IMR-90 (cell line): Measurements from ENCODE around the gene RANBP6. TPM values are rescaled to one million over a fixed set of nuclear protein-coding genes. Genes with fewer than 3 reads are reported as not detected.
"Not testable (repeated sequence)": the region's sequence is repeated elsewhere in the genome, so short reads cannot be mapped to it uniquely, and the experiment has no call there.

Source experiments
- ATAC-seq: fragments of 200-7000 bp; cut with Tn5 transposase; 2 replicates; pipeline ENCODE4 v1.9.1; 2020; ENCODE audit warnings: low read depth, mild to moderate bottlenecking, moderate library complexity
- BruUV-seq: library from RNA; stranded (reverse); fragments of 400-500 nt; replicated peaks from 2 replicates; lab custom pipeline; 2021; lab: Mats Ljungman, UMichigan
- CTCF ChIA-PET: fragments of 300-600 bp; formaldehyde crosslinking; extraction: SDS; loops from one replicate; lab custom pipeline; 2021; ENCODE audit warnings: antibody characterized with exemption; lab: Yijun Ruan, JAX
- POLR2A ChIA-PET: fragments of 300-600 bp; sonication (Branson Sonifier 250); formaldehyde crosslinking; loops from one replicate; lab custom pipeline; 2022; ENCODE audit warnings: antibody characterized with exemption; ENCODE audit not compliant: unreplicated experiment; lab: Charles Lee
- DNase-seq: peaks from one replicate; pipeline ENCODE4 v3.0.0; 2013
- H2AFZ ChIP-seq: replicated peaks from 2 replicates; pipeline ENCODE3; 2013; ENCODE audit warnings: low read length, mild to moderate bottlenecking; ENCODE audit not compliant: poor library complexity
- H2AK5ac ChIP-seq: 2 replicates; pipeline ENCODE4 v1.6.1; 2013; ENCODE audit warnings: low read depth, low read length, inconsistent platforms
- H2AK9ac ChIP-seq: replicated peaks from 2 replicates; pipeline ENCODE3; 2013; ENCODE audit warnings: mild to moderate bottlenecking, low read depth, low read length, moderate library complexity; ENCODE audit not compliant: poor library complexity
- H2BK120ac ChIP-seq: 2 replicates; pipeline ENCODE4 v1.6.1; 2013; ENCODE audit warnings: low read depth, low read length, inconsistent platforms
- H2BK15ac ChIP-seq: 3 replicates; pipeline ENCODE4 v1.6.1; 2013; ENCODE audit warnings: low read depth, low read length, inconsistent platforms
- H2BK20ac ChIP-seq: 2 replicates; pipeline ENCODE4 v1.6.1; 2013; ENCODE audit warnings: low read depth, mild to moderate bottlenecking, inconsistent platforms, low read length, moderate library complexity
- H2BK5ac ChIP-seq: 2 replicates; pipeline ENCODE4 v1.6.1; 2013; ENCODE audit warnings: mild to moderate bottlenecking, low read depth, low read length, inconsistent platforms; ENCODE audit not compliant: poor library complexity, severe bottlenecking
- H3K14ac ChIP-seq: replicated peaks from 2 replicates; pipeline ENCODE4 v1.6.1; 2013; ENCODE audit warnings: low read depth, low read length, inconsistent platforms
- H3K18ac ChIP-seq: 2 replicates; pipeline ENCODE4 v1.6.1; 2013; ENCODE audit warnings: low read depth, low read length, control low read depth
- H3K23ac ChIP-seq: 2 replicates; pipeline ENCODE4 v1.6.1; 2013; ENCODE audit warnings: low read depth, low read length, inconsistent platforms
- H3K27ac ChIP-seq: 2 replicates; pipeline ENCODE4 v1.5.1; 2013; ENCODE audit warnings: mild to moderate bottlenecking, control low read depth, low read length; ENCODE audit not compliant: insufficient read depth
- H3K27me3 ChIP-seq: 2 replicates; pipeline ENCODE4 v1.6.1; 2013; ENCODE audit warnings: low read length; ENCODE audit not compliant: control insufficient read depth, insufficient read depth
- H3K36me3 ChIP-seq: 2 replicates; pipeline ENCODE4 v1.6.1; 2013; ENCODE audit warnings: low read length, mixed read lengths; ENCODE audit not compliant: control insufficient read depth, insufficient read depth
- H3K4ac ChIP-seq: 2 replicates; pipeline ENCODE4 v1.6.1; 2013; ENCODE audit warnings: low read depth, low read length, inconsistent platforms
- H3K4me1 ChIP-seq: 2 replicates; pipeline ENCODE4 v1.6.1; 2013; ENCODE audit warnings: low read length, mixed read lengths; ENCODE audit not compliant: control insufficient read depth, insufficient read depth
- H3K4me2 ChIP-seq: 2 replicates; pipeline ENCODE4 v1.6.1; 2013; ENCODE audit warnings: low read depth, mild to moderate bottlenecking, control low read depth, low read length, moderate library complexity
- H3K4me3 ChIP-seq: 2 replicates; pipeline ENCODE4 v1.5.1; 2013; ENCODE audit warnings: low read depth, mild to moderate bottlenecking, control low read depth, low read length, moderate library complexity; ENCODE audit not compliant: insufficient read depth
- H3K56ac ChIP-seq: 2 replicates; pipeline ENCODE4 v1.6.1; 2013; ENCODE audit warnings: low read length, inconsistent platforms; ENCODE audit not compliant: insufficient read depth; ENCODE audit errors: extremely low read depth
- H3K79me1 ChIP-seq, 2 experiments: 2 replicates each; pipeline ENCODE4 v1.6.1; 2013; ENCODE audit warnings: low read length in 2 of 2, inconsistent platforms in 1 of 2, low read depth in 1 of 2
- H3K9ac ChIP-seq: 2 replicates; pipeline ENCODE4 v1.6.1; 2013; ENCODE audit warnings: low read depth, low read length, control low read depth
- H3K9me1 ChIP-seq: 2 replicates; pipeline ENCODE4 v1.6.1; 2013; ENCODE audit warnings: low read length, inconsistent platforms; ENCODE audit not compliant: insufficient read depth
- H3K9me3 ChIP-seq: 2 replicates; pipeline ENCODE4 v1.6.1; 2013; ENCODE audit warnings: low read length; ENCODE audit not compliant: control insufficient read depth, insufficient read depth
- H4K20me1 ChIP-seq: 2 replicates; pipeline ENCODE4 v1.6.1; 2013; ENCODE audit warnings: low read length, inconsistent platforms; ENCODE audit not compliant: insufficient read depth
- H4K5ac ChIP-seq: 2 replicates; pipeline ENCODE4 v1.6.1; 2013; ENCODE audit warnings: mild to moderate bottlenecking, low read depth, low read length, control low read depth
- H4K8ac ChIP-seq, 2 experiments: 2 replicates each; pipeline ENCODE4 v1.6.1; 2013; ENCODE audit warnings: low read depth in 2 of 2, low read length in 2 of 2, control low read depth in 1 of 2, inconsistent platforms in 1 of 2
- H4K91ac ChIP-seq: 2 replicates; pipeline ENCODE4 v1.6.1; 2013; ENCODE audit warnings: low read depth, low read length, inconsistent platforms; ENCODE audit not compliant: insufficient read depth
- WGBS, 2 experiments: methylation state at CpG; one replicate each; pipeline versions ENCODE4 v1.1.5 to v1.1.7; 2013; ENCODE audit warnings: missing lambda C conversion rate in 2 of 2; ENCODE audit not compliant: insufficient read length in 1 of 2; ENCODE audit errors: extremely low coverage in 2 of 2; 5-methylcytosine and 5-hydroxymethylcytosine counted together
- dilution Hi-C: fragments of 300-500 bp; cut with HindIII; formaldehyde crosslinking; loops from one replicate; pipeline ENCODE4 v1.14.3; 2018; ENCODE audit warnings: low sequenced_read_pairs; ENCODE audit not compliant: unreplicated experiment
- in situ Hi-C: fragments of 300-500 bp; cut with MboI; formaldehyde crosslinking; loops from 3 replicates; pipeline ENCODE4 v1.14.3; 2019; ENCODE audit warnings: low sequenced_read_pairs, inconsistent platforms, mixed read lengths
- intact Hi-C: fragments of 100-400 bp; cut with micrococcal nuclease; formaldehyde crosslinking; loops from 2 replicates; pipeline ENCODE4 v1.10.0; 2022
- polyA plus RNA-seq, 3 experiments: library from polyadenylated mRNA; depleted of rRNA; stranded (reverse); fragments of >200 nt; gene quantifications; 2 replicates each; pipeline ENCODE4 v1.2.3, GENCODE V29; 2012; ENCODE audit warnings: low replicate concordance in 1 of 3
- total RNA-seq: library from RNA; depleted of rRNA; stranded (reverse); fragments of >200 nt; gene quantifications from 2 replicates; pipeline ENCODE4 v1.2.3, GENCODE V29; 2012

Gene RANBP6
- total and polyA plus RNA-seq, 2 of the 4 experiments (the other 2 are of a cell fraction), result 7.5 to 42.3 TPM

GRCh38 chr9:6063146-6063545 is 47.7 kb upstream of the RANBP6 start:
- ATAC-seq, H3K9ac ChIP-seq, H3K4me1 ChIP-seq, H2AFZ ChIP-seq, H2AK5ac ChIP-seq, H3K27ac ChIP-seq, H3K4ac ChIP-seq, H3K56ac ChIP-seq, dilution Hi-C loops, H3K4me2 ChIP-seq, DNase-seq, H3K36me3 ChIP-seq, BruUV-seq, H4K91ac ChIP-seq, H2BK5ac ChIP-seq, H3K18ac ChIP-seq, POLR2A ChIA-PET, H3K4me3 ChIP-seq, H3K27me3 ChIP-seq, in situ Hi-C loops, H3K9me3 ChIP-seq, H4K20me1 ChIP-seq, H2BK20ac ChIP-seq, H3K14ac ChIP-seq, H3K79me1 ChIP-seq, CTCF ChIA-PET, H2BK15ac ChIP-seq, H2BK120ac ChIP-seq, intact Hi-C loops, H4K8ac ChIP-seq, H3K9me1 ChIP-seq, H2AK9ac ChIP-seq, H3K23ac ChIP-seq, H4K5ac ChIP-seq: not testable (repeated sequence)
- 20% methylated on average over 1 of the region's 7 CpGs; no CpG with 5 or more reads in 1 of the 2 experiments for WGBS, 2 experiments
